ENCODE measurements around the gene MLLT10.

The MLLT10 gene

GRCh38 chr10:21500578-21500910, 33.5 kb upstream of the MLLT10 start:
- Histone ChIP-seq H3K4me1 (peaks cover 13% of the 10 kb centered on the region), H3K27ac (no peak overlapping the region), H3K9ac (no peak overlapping the region), H3K36me3 (no peaks in the 10 kb centered on the region), H3K4me3 (no peak overlapping the region), H4K20me1 (peaks cover 89% of the 10 kb centered on the region), H3K4me2 (no peak overlapping the region), H3K27me3 (peaks cover 99% of the 10 kb centered on the region), H3K9me3 (peaks cover 11% of the 10 kb centered on the region; the same call in 1 of the 2 replicates)
- no peak for TF ChIP-seq Cebpa-rat (IDR thresholded peaks at IDR 0.05)

- no peak overlapping the region for H3K27ac ChIP-seq
- H3K4me2 ChIP-seq = no peak overlapping the region
- H3K4me1 ChIP-seq = peaks cover 12% of the 10 kb centered on the region; the same call in 1 of the 2 replicates
- TF ChIP-seq Cebpa-rat (IDR thresholded peaks at IDR 0.05) = no peak
- peaks cover 11% of the 10 kb centered on the region; the same call in 1 of the 2 replicates for H3K9me3 ChIP-seq
- no peak overlapping the region for H3K9ac ChIP-seq
- H3K4me3 ChIP-seq = no peak overlapping the region
- peaks cover 99% of the 10 kb centered on the region for H3K27me3 ChIP-seq
- no peaks in the 10 kb centered on the region for H3K36me3 ChIP-seq
- peaks cover 94% of the 10 kb centered on the region for H4K20me1 ChIP-seq
Observed at GRCh38 chr10:21501091-21501490, 32.9 kb upstream of the MLLT10 start.

DNA sequence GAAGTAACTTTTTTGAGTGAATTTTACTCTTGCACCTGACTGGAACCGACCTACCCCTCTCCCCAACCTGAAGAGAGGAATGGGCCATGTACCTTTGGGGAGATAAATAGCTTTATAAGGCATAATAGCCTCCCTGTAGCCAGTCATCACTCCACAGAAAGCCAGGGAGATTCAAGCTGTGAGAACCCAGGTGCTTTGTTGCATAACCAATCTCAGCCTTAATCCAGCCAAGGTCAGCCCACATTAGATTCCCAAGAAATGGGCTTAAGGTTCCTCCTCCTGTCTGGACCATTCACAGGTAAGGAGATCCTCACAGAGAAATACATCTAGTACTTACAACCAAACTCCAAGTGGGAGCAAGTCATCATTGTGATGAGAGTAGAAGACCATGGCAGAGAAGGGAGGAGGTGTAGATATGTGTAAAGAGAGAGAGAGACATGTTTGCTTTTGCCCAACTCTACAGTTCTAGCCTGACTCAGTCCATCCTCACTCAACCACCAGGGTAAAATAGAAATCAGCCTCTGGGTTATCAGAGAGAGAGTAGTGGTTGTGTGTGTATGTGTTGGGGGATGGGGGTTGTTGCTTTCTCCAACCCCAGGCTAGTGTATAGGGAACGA, 32.2 kb upstream of the MLLT10 start:
- Histone ChIP-seq H3K9ac (no peak overlapping the region), H3K27ac (no peak overlapping the region), H3K27me3 (peaks cover 99% of the 10 kb centered on the region), H3K4me1 (peaks cover 5% of the 10 kb centered on the region; the same call in 1 of the 2 replicates), H3K9me3 (peaks cover 11% of the 10 kb centered on the region; the same call in 1 of the 2 replicates), H3K4me2 (no peak overlapping the region), H3K4me3 (no peak overlapping the region), H3K36me3 (no peaks in the 10 kb centered on the region), H4K20me1 (peaks cover 94% of the 10 kb centered on the region)
- TF ChIP-seq Cebpa-rat (IDR thresholded peaks at IDR 0.05) = no peak

GRCh38 chr10:21502348-21502740, 31.7 kb upstream of the MLLT10 start:
- Histone ChIP-seq H3K4me3 (no peak overlapping the region), H3K27me3 (peaks cover 99% of the 10 kb centered on the region), H3K36me3 (no peaks in the 10 kb centered on the region), H4K20me1 (peaks cover 94% of the 10 kb centered on the region), H3K27ac (no peak overlapping the region), H3K9ac (no peak overlapping the region), H3K4me2 (no peak overlapping the region), H3K4me1 (no peaks in the 10 kb centered on the region), H3K9me3 (peaks cover 11% of the 10 kb centered on the region; the same call in 1 of the 2 replicates)
- TF ChIP-seq Cebpa-rat (IDR thresholded peaks at IDR 0.05) = no peak

- Histone ChIP-seq H4K20me1 (peaks cover 94% of the 10 kb centered on the region), H3K4me3 (no peak overlapping the region), H3K36me3 (no peaks in the 10 kb centered on the region), H3K27ac (no peak overlapping the region), H3K4me1 (no peaks in the 10 kb centered on the region), H3K4me2 (no peak overlapping the region), H3K9me3 (peaks cover 11% of the 10 kb centered on the region; the same call in 1 of the 2 replicates), H3K27me3 (peaks cover 99% of the 10 kb centered on the region), H3K9ac (no peak overlapping the region)
- no peak for TF ChIP-seq Cebpa-rat (IDR thresholded peaks at IDR 0.05)
Observed at GRCh38 chr10:21503542-21503941, 30.5 kb upstream of the MLLT10 start.

GRCh38 chr10:21505711-21506278, 28.2 kb upstream of the MLLT10 start:
- no peaks in the 10 kb centered on the region for H3K4me1 ChIP-seq
- no peak overlapping the region for H3K4me2 ChIP-seq
- no peak overlapping the region for H3K9ac ChIP-seq
- peaks cover 6% of the 10 kb centered on the region; the same call in 1 of the 2 replicates for H3K9me3 ChIP-seq
- no peaks in the 10 kb centered on the region for H3K36me3 ChIP-seq
- H4K20me1 ChIP-seq = peaks cover 92% of the 10 kb centered on the region
- H3K27me3 ChIP-seq = peaks cover 99% of the 10 kb centered on the region
- no peak for TF ChIP-seq Cebpa-rat (IDR thresholded peaks at IDR 0.05)
- H3K27ac ChIP-seq = no peak overlapping the region
- H3K4me3 ChIP-seq = no peak overlapping the region

- H3K36me3 ChIP-seq = no peaks in the 10 kb centered on the region
- H3K4me2 ChIP-seq = no peak overlapping the region
- H3K4me1 ChIP-seq = no peaks in the 10 kb centered on the region
Observed at GRCh38 chr10:21506351-21506750, 27.7 kb upstream of the MLLT10 start.

GRCh38 chr10:21507150-21507549, 26.9 kb upstream of the MLLT10 start:
- no peak overlapping the region for H3K4me3 ChIP-seq
- no peak overlapping the region for H3K9ac ChIP-seq
- no peak overlapping the region for H3K27ac ChIP-seq
- no peaks in the 10 kb centered on the region for H3K4me1 ChIP-seq
- no peaks in the 10 kb centered on the region for H3K36me3 ChIP-seq
- H3K9me3 ChIP-seq = peaks cover 6% of the 10 kb centered on the region; the same call in 1 of the 2 replicates
- peaks cover 92% of the 10 kb centered on the region; the same call in 1 of the 2 replicates for H4K20me1 ChIP-seq
- no peak for TF ChIP-seq Cebpa-rat (IDR thresholded peaks at IDR 0.05)
- peaks cover 99% of the 10 kb centered on the region for H3K27me3 ChIP-seq
- no peak overlapping the region for H3K4me2 ChIP-seq

More at GRCh38 chr10:21506351-21506750, 27.7 kb upstream of the MLLT10 start:
- Histone ChIP-seq H4K20me1 (peaks cover 92% of the 10 kb centered on the region), H3K9me3 (peaks cover 6% of the 10 kb centered on the region; the same call in 1 of the 2 replicates), H3K27me3 (peaks cover 99% of the 10 kb centered on the region), H3K27ac (no peak overlapping the region), H3K4me3 (no peak overlapping the region), H3K9ac (no peak overlapping the region)
- TF ChIP-seq Cebpa-rat (IDR thresholded peaks at IDR 0.05) = no peak

- Histone ChIP-seq H3K9ac (no peak overlapping the region), H3K27me3 (peaks cover 99% of the 10 kb centered on the region), H3K36me3 (no peaks in the 10 kb centered on the region), H4K20me1 (peaks cover 92% of the 10 kb centered on the region), H3K4me2 (no peak overlapping the region), H3K4me3 (no peak overlapping the region), H3K9me3 (peaks cover 6% of the 10 kb centered on the region; the same call in 1 of the 2 replicates), H3K4me1 (no peaks in the 10 kb centered on the region), H3K27ac (no peak overlapping the region)
- no peak for TF ChIP-seq Cebpa-rat (IDR thresholded peaks at IDR 0.05)
Observed at GRCh38 chr10:21508706-21509331, 25.2 kb upstream of the MLLT10 start.
